Measurements from ENCODE around the gene MYO7A.

MYO7A gene

GRCh38 chr11:77187776-77188632 is 60.0 kb downstream of the MYO7A start:
- in situ Hi-C loops (cut with MboI; ENCODE audit: low sequenced_read_pairs, unreplicated experiment): loop anchor here (25.0 kb wide), 1 partner anchor 374 kb away; no protein-coding TSS in a partner anchor
- DNase-seq (ENCODE audit: low spot score): peak; percentile 87
- TF ChIP-seq, protein P1, sequence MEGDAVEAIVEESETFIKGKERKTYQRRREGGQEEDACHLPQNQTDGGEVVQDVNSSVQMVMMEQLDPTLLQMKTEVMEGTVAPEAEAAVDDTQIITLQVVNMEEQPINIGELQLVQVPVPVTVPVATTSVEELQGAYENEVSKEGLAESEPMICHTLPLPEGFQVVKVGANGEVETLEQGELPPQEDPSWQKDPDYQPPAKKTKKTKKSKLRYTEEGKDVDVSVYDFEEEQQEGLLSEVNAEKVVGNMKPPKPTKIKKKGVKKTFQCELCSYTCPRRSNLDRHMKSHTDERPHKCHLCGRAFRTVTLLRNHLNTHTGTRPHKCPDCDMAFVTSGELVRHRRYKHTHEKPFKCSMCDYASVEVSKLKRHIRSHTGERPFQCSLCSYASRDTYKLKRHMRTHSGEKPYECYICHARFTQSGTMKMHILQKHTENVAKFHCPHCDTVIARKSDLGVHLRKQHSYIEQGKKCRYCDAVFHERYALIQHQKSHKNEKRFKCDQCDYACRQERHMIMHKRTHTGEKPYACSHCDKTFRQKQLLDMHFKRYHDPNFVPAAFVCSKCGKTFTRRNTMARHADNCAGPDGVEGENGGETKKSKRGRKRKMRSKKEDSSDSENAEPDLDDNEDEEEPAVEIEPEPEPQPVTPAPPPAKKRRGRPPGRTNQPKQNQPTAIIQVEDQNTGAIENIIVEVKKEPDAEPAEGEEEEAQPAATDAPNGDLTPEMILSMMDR (IDR thresholded peaks at IDR 0.05; ENCODE audit: borderline replicate concordance, control extremely low read depth, extremely low read depth, insufficient read depth, missing control alignments): peak; percentile 85

GRCh38 chr11:77188633-77189491 is 60.8 kb downstream of the MYO7A start:
- DNase-seq (ENCODE audit: low spot score): no peak
- in situ Hi-C loops (cut with MboI; ENCODE audit: low sequenced_read_pairs, unreplicated experiment): loop anchor here (25.0 kb wide), 1 partner anchor 373 kb away; no protein-coding TSS in a partner anchor
- TF ChIP-seq, protein P1 (IDR thresholded peaks at IDR 0.05; ENCODE audit: borderline replicate concordance, control extremely low read depth, extremely low read depth, insufficient read depth, missing control alignments): no peak

- in situ Hi-C loops (cut with MboI; ENCODE audit: low sequenced_read_pairs, unreplicated experiment): loop anchor here (25.0 kb wide), 1 partner anchor 373 kb away; no protein-coding TSS in a partner anchor
- no peak for DNase-seq (ENCODE audit: low spot score)
- TF ChIP-seq, protein P1 (IDR thresholded peaks at IDR 0.05; ENCODE audit: borderline replicate concordance, control extremely low read depth, extremely low read depth, insufficient read depth, missing control alignments): no peak
These were observed 61.7 kb downstream of the MYO7A start for GRCh38 chr11:77189588-77190210.

DNA sequence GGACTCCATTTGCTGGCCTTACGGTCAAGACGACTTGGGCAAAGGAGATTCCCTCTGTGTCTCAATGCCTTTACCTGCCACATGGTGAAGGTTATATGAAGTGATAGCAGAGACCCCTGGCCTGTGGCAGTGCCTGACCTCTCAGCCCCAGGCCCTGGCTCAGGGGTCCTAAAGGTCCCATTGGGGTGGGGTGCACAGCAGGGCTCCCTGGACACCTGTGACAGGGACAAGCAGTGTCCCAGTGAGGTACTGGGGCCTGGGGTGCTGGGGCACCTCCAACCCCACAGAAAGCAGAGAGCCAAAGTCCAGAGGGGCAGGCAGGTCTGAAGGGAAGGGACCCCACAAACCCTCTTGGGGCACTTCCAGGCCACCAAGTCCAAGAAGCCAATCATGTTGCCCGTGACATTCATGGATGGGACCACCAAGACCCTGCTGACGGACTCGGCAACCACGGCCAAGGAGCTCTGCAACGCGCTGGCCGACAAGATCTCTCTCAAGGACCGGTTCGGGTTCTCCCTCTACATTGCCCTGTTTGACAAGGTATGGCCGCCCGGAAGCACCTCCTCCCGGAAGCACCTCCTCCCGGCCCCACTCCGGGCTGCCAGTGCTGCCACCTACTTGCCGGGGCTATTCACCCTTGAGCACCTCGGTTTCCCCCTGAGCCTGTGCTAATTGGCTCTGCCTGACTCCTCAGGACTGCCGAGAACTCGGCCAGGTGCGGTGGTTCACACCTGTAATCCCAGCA is 62.5 kb downstream of the MYO7A start:
- in situ Hi-C loops (cut with MboI; ENCODE audit: low sequenced_read_pairs, unreplicated experiment): loop anchor here (25.0 kb wide), 1 partner anchor 372 kb away; no protein-coding TSS in a partner anchor
- no peak for DNase-seq (ENCODE audit: low spot score)
- TF ChIP-seq, protein P1 (IDR thresholded peaks at IDR 0.05; ENCODE audit: borderline replicate concordance, control extremely low read depth, extremely low read depth, insufficient read depth, missing control alignments): no peak

GRCh38 chr11:77191429-77191822 is 63.4 kb downstream of the MYO7A start:
- TF ChIP-seq, protein P1 (IDR thresholded peaks at IDR 0.05; ENCODE audit: borderline replicate concordance, control extremely low read depth, extremely low read depth, insufficient read depth, missing control alignments): no peak
- no peak for DNase-seq (ENCODE audit: low spot score)
- in situ Hi-C loops (cut with MboI; ENCODE audit: low sequenced_read_pairs, unreplicated experiment): loop anchor here (25.0 kb wide), 1 partner anchor 371 kb away; no protein-coding TSS in a partner anchor
